GM18498 (cell line): ENCODE results near the gene SIT1.

Experiments used
- ATAC-seq: cut with Tn5 transposase; IDR thresholded peaks from one replicate; pipeline ENCODE4 v1.9.1; 2021; ENCODE audit warnings: mild to moderate bottlenecking, moderate library complexity; ENCODE audit not compliant: unreplicated experiment

The SIT1 gene

DNA sequence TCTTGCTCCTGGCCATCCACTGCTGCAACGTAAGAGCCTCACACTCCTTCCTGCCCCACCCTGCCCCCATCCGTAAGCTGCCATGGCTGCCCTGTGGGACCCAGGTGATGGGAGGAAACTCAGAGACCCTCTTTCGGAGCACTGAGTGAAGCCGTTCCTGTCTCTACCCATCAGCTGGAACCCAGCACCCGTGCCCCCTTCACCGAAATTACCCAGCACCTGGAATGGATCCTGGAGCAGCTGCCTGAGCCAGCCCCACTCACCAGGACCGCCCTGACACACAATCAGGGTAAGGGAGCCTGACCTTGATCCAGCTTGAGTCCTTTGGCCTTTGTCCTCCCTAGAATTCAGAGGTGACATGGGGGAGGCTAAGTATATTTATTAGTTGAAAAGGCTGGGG, 42.5 kb downstream of the SIT1 start:
- no peak for ATAC-seq

- ATAC-seq = no peak
Measured at GRCh38 chr9:35606726-35607125, 44.0 kb downstream of the SIT1 start.

DNA sequence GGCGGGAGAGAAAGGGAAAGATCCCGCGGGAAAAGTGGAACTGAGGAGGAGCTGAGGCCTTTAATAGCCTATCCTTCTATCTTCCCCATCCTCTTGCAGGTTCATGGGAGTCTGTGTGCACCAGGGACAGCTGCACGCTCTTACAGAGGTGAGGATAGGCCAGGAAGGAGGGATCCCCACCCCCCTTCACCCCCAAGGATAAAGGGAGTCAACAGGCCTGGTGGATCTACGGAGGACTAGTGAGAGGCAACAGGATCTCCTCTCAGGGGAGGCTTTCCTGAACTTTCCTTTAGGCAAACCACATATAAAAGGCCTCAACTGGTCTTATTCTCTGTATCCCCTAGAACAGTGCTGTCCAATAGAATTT, 44.6 kb downstream of the SIT1 start:
- ATAC-seq = no peak

DNA sequence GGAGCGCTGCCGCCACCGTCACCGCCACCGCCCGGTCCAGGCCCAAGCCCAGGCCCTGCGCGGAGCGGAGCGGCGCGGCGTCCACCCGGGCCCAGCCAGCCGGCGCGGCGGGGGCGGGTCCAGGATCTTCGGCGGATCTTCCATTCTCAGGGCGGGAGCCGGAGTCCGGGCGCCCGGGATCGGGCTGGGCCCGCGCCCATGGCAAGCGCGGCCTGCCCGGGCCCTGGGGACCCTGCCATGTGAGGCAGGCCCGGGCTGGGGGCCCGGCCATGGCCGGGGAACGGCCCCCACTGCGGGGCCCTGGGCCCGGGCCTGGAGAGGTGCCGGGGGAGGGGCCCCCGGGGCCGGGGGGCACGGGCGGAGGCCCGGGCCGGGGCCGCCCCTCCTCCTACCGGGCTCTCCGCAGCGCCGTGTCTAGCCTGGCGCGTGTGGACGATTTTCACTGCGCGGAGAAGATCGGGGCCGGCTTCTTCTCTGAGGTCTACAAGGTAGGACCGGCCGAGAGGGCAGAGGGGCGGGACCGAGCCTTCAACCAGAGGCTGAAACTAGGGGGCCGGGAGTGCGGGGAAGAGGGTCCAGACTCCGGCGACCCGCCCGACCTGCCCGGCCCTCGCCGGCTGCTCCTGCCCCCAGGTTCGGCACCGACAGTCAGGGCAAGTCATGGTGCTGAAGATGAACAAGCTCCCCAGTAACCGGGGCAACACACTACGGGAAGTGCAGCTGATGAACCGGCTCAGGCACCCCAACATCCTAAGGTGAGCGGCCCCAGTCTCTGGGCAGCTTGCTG, 45.2 kb downstream of the SIT1 start:
- peak; percentile 16 for ATAC-seq

GRCh38 chr9:35604578-35605350, 46.0 kb downstream of the SIT1 start, which contains the start of gene TESK1:
TSS of gene TESK1 (plus strand) at chr9:35605262. CDS start at chr9:35605620, 358 bp downstream.
- ATAC-seq = peak; percentile 47

GRCh38 chr9:35603986-35604577, 46.6 kb downstream of the SIT1 start:
- ATAC-seq = peak; percentile 86

DNA sequence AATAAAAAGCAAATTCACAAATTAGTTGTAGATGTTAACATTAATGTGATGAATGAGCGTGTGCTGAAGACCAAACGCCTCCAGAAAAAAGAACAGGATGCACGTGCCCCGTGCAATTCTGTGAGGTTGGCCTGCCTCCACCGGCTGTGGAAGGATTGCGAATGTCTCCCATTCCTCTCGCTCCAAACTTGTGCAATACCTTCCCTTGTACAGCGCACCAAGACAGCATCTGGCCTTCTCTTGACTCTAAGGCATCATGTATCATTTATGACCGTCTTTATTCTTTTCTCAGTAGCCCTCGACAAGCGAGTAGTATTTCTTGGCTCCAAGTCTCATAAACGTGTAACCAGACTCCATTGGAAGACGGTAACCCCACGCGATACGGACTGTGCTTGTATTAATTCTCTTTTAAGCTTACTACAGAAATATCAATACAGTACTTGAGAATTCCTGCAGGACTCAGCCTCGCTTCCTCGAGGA, 47.2 kb downstream of the SIT1 start:
- no peak for ATAC-seq

GRCh38 chr9:35599763-35600604, 50.7 kb downstream of the SIT1 start:
- ATAC-seq = no peak
